Eye (tissue), 1 donor: ENCODE measurements around the gene NOPCHAP1.

ENCODE experiments used
- DNase-seq: peaks from one replicate; pipeline ENCODE4 v3.0.0-alpha.2; 2015

Gene NOPCHAP1

GRCh38 chr12:105024928-105025327 lies 38.8 kb downstream of the NOPCHAP1 start:
- peak; percentile 67 for DNase-seq

GRCh38 chr12:105025890-105026289 lies 39.8 kb downstream of the NOPCHAP1 start:
- peak; percentile 78 for DNase-seq

- DNase-seq, result peak; percentile 56
Measured at GRCh38 chr12:105026411-105026810, 40.3 kb downstream of the NOPCHAP1 start.

- no peak for DNase-seq
Measured at GRCh38 chr12:105030820-105031807, 45.0 kb downstream of the NOPCHAP1 start.

- no peak for DNase-seq
Measured at GRCh38 chr12:105032703-105033357, 46.7 kb downstream of the NOPCHAP1 start.

- no peak for DNase-seq
Measured at GRCh38 chr12:105033851-105034250, 47.7 kb downstream of the NOPCHAP1 start.
